GM12878 (cell line): ENCODE data around the gene ELK4. TPM values are rescaled to one million over a fixed set of nuclear protein-coding genes. Genes with fewer than 3 reads are reported as not detected.

Experiments
- CHD4 ChIP-seq: fragments of 200-600 bp; sonication (generic); IDR thresholded peaks from 2 replicates; pipeline ENCODE4 v1.6.1; 2016; ENCODE audit warnings: mild to moderate bottlenecking
- FOS ChIP-seq: IDR thresholded peaks from 3 replicates; pipeline ENCODE4 v1.6.1; 2011; ENCODE audit warnings: borderline replicate concordance; ENCODE audit not compliant: insufficient read length; ENCODE audit errors: extremely low read depth
- HDGF ChIP-seq: fragments of 450-650 bp; IDR thresholded peaks from 2 replicates; pipeline ENCODE4 v1.6.1; 2016; ENCODE audit warnings: antibody characterized with exemption
- KDM1A ChIP-seq: fragments of 200-600 bp; sonication (generic); IDR thresholded peaks from 2 replicates; pipeline ENCODE4 v1.6.1; 2016; ENCODE audit warnings: borderline replicate concordance
- MEF2B ChIP-seq: fragments of 450-650 bp; IDR thresholded peaks from 2 replicates; pipeline ENCODE4 v1.6.1; 2018; ENCODE audit warnings: mild to moderate bottlenecking, moderate library complexity; ENCODE audit not compliant: partially characterized antibody, poor library complexity, severe bottlenecking
- PML ChIP-seq: IDR thresholded peaks from 2 replicates; pipeline ENCODE4 v1.6.1; 2012; ENCODE audit warnings: low read length, inconsistent platforms
- SMARCA5 ChIP-seq: fragments of 450-650 bp; IDR thresholded peaks from 2 replicates; pipeline ENCODE4 v1.6.1; 2017; ENCODE audit warnings: mild to moderate bottlenecking
- TARDBP ChIP-seq: IDR thresholded peaks from 2 replicates; pipeline ENCODE4 v1.6.1; 2016; ENCODE audit warnings: borderline replicate concordance
- ZNF274 ChIP-seq: IDR thresholded peaks from one replicate; pipeline ENCODE4 v1.8.0; 2011; ENCODE audit not compliant: insufficient read length, insufficient read depth
- ZSCAN29 ChIP-seq: fragments of 450-650 bp; IDR thresholded peaks from 2 replicates; pipeline ENCODE4 v1.6.1; 2017; ENCODE audit warnings: mild to moderate bottlenecking, moderate library complexity
- polyA plus RNA-seq, 11 experiments: library from polyadenylated mRNA; depleted of rRNA in 4 of 11; unstranded in 6 of 11; stranded (reverse) in 5 of 11; fragments of >200 nt; fragmentation: Nextera tagmentation in 4 of 11; fragmentation: Illumina TruSeq in 1 of 11; extraction: Ambion mirVana in 4 of 11; extraction: Trizol in 1 of 11; gene quantifications; 1 replicate in 1 of 11; 2 replicates in 10 of 11; pipeline versions ENCODE4 v1.2.1 to v1.2.3, GENCODE V29; 2011 to 2016; ENCODE audit warnings: inconsistent platforms in 2 of 11, missing spikeins in 2 of 11, low read depth in 1 of 11
- total RNA-seq, 4 experiments: library from RNA; depleted of rRNA in 3 of 4; stranded (reverse); fragments of >200 nt in 3 of 4; fragmentation: Illumina TruSeq in 1 of 4; extraction: Trizol in 1 of 4; gene quantifications; 2 replicates each; pipeline versions ENCODE4 v1.2.1 to v1.2.3, GENCODE V29; 2013 to 2021
- TF ChIP-seq, protein P1 (sequence below): IDR thresholded peaks from 2 replicates; pipeline ENCODE4 v1.6.1; 2012; ENCODE audit warnings: low read length, inconsistent platforms
- TF ChIP-seq, protein P2 (sequence below): fragments of 450-650 bp; IDR thresholded peaks from 2 replicates; pipeline ENCODE4 v1.6.1; 2018; ENCODE audit warnings: mild to moderate bottlenecking, low read depth, moderate library complexity; ENCODE audit not compliant: partially characterized antibody
- TF ChIP-seq, protein P3 (sequence below): fragments of 450-650 bp; IDR thresholded peaks from 2 replicates; pipeline ENCODE4 v1.6.1; 2018; ENCODE audit warnings: borderline replicate concordance, mild to moderate bottlenecking; ENCODE audit not compliant: partially characterized antibody
- TF ChIP-seq, protein P4 (sequence below): fragments of 450-650 bp; formaldehyde crosslinking; IDR thresholded peaks from 2 replicates; pipeline ENCODE4 v1.5.0; 2022; ENCODE audit warnings: mild to moderate bottlenecking, missing genetic modification characterization
- TF ChIP-seq, protein P5 (sequence below): IDR thresholded peaks from 2 replicates; pipeline ENCODE4 v1.6.1; 2011; ENCODE audit warnings: mild to moderate bottlenecking, low read depth, low read length, moderate library complexity; ENCODE audit not compliant: insufficient replicate concordance
- TF ChIP-seq, protein P6 (sequence below): fragments of 150-350 bp; IDR thresholded peaks from 2 replicates; pipeline ENCODE4 v1.6.1; 2014; ENCODE audit warnings: mild to moderate bottlenecking, low read depth, low read length

Gene ELK4
- total and polyA plus RNA-seq, 10 of the 15 experiments (the other 5 are each of a cell fraction or from before 2014, with no cell fraction given), result 5.2 to 71.5 (median 18.5) TPM

DNA sequence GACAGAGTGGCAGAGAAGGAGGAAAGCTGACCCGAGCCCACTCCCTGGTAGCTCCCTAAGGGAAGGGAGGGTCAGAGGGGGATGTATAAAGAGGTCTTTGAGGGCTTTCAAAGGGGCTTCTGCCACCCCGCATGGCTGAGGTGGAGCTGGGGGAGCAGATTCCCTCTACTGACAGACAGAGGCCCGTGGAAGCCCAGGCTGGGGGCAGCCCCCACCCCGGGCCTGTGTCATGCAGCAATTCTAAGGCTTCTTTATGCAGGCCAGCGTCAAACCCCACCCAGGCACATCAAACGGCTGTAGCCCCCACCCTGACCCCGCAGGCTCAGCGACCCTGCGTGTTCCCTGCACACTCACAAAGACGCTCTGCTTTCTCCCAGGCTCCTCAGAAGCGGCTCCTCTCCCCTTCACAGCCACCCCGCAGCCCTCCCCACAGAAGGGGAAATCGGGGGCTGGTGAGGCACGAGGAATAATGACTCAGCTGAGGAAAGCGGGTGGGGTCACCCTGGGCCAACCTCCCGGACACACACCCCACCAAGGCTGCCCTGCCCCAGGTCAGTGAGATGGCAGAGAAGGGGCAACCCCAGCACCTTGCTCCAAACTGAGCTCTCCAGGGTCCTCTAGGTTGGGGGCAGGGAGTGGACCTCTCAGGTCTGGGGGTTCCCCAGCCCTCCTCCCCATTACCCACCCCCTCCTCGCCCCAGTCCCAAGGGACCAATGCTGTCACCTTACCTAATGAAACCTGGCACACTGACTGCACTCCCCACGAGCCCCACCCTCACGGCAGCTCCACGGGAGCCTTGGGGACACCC, 37.7 kb upstream of the ELK4 start (continued):
- TF ChIP-seq, protein P1, sequence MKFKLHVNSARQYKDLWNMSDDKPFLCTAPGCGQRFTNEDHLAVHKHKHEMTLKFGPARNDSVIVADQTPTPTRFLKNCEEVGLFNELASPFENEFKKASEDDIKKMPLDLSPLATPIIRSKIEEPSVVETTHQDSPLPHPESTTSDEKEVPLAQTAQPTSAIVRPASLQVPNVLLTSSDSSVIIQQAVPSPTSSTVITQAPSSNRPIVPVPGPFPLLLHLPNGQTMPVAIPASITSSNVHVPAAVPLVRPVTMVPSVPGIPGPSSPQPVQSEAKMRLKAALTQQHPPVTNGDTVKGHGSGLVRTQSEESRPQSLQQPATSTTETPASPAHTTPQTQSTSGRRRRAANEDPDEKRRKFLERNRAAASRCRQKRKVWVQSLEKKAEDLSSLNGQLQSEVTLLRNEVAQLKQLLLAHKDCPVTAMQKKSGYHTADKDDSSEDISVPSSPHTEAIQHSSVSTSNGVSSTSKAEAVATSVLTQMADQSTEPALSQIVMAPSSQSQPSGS, result no peak
- TF ChIP-seq, protein P2, sequence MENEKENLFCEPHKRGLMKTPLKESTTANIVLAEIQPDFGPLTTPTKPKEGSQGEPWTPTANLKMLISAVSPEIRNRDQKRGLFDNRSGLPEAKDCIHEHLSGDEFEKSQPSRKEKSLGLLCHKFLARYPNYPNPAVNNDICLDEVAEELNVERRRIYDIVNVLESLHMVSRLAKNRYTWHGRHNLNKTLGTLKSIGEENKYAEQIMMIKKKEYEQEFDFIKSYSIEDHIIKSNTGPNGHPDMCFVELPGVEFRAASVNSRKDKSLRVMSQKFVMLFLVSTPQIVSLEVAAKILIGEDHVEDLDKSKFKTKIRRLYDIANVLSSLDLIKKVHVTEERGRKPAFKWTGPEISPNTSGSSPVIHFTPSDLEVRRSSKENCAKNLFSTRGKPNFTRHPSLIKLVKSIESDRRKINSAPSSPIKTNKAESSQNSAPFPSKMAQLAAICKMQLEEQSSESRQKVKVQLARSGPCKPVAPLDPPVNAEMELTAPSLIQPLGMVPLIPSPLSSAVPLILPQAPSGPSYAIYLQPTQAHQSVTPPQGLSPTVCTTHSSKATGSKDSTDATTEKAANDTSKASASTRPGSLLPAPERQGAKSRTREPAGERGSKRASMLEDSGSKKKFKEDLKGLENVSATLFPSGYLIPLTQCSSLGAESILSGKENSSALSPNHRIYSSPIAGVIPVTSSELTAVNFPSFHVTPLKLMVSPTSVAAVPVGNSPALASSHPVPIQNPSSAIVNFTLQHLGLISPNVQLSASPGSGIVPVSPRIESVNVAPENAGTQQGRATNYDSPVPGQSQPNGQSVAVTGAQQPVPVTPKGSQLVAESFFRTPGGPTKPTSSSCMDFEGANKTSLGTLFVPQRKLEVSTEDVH, result no peak
- TF ChIP-seq CHD4 (no peak), ZSCAN29 (no peak), SMARCA5 (no peak), PML (no peak), FOS (no peak), MEF2B (peak; percentile 97), HDGF (no peak), TARDBP (no peak), ZNF274 (no peak), KDM1A (no peak)
- TF ChIP-seq, protein P3, sequence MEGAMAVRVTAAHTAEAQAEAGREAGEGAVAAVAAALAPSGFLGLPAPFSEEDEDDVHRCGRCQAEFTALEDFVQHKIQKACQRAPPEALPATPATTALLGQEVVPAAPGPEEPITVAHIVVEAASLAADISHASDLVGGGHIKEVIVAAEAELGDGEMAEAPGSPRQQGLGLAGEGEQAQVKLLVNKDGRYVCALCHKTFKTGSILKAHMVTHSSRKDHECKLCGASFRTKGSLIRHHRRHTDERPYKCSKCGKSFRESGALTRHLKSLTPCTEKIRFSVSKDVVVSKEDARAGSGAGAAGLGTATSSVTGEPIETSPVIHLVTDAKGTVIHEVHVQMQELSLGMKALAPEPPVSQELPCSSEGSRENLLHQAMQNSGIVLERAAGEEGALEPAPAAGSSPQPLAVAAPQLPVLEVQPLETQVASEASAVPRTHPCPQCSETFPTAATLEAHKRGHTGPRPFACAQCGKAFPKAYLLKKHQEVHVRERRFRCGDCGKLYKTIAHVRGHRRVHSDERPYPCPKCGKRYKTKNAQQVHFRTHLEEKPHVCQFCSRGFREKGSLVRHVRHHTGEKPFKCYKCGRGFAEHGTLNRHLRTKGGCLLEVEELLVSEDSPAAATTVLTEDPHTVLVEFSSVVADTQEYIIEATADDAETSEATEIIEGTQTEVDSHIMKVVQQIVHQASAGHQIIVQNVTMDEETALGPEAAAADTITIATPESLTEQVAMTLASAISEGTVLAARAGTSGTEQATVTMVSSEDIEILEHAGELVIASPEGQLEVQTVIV, result no peak
- TF ChIP-seq, protein P4, sequence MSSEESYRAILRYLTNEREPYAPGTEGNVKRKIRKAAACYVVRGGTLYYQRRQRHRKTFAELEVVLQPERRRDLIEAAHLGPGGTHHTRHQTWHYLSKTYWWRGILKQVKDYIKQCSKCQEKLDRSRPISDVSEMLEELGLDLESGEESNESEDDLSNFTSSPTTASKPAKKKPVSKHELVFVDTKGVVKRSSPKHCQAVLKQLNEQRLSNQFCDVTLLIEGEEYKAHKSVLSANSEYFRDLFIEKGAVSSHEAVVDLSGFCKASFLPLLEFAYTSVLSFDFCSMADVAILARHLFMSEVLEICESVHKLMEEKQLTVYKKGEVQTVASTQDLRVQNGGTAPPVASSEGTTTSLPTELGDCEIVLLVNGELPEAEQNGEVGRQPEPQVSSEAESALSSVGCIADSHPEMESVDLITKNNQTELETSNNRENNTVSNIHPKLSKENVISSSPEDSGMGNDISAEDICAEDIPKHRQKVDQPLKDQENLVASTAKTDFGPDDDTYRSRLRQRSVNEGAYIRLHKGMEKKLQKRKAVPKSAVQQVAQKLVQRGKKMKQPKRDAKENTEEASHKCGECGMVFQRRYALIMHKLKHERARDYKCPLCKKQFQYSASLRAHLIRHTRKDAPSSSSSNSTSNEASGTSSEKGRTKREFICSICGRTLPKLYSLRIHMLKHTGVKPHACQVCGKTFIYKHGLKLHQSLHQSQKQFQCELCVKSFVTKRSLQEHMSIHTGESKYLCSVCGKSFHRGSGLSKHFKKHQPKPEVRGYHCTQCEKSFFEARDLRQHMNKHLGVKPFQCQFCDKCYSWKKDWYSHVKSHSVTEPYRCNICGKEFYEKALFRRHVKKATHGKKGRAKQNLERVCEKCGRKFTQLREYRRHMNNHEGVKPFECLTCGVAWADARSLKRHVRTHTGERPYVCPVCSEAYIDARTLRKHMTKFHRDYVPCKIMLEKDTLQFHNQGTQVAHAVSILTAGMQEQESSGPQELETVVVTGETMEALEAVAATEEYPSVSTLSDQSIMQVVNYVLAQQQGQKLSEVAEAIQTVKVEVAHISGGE (CRISPR knock-in tag), result no peak
- TF ChIP-seq, protein P5, sequence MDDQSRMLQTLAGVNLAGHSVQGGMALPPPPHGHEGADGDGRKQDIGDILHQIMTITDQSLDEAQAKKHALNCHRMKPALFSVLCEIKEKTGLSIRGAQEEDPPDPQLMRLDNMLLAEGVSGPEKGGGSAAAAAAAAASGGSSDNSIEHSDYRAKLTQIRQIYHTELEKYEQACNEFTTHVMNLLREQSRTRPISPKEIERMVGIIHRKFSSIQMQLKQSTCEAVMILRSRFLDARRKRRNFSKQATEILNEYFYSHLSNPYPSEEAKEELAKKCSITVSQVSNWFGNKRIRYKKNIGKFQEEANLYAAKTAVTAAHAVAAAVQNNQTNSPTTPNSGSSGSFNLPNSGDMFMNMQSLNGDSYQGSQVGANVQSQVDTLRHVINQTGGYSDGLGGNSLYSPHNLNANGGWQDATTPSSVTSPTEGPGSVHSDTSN, result no peak
- TF ChIP-seq, protein P6, sequence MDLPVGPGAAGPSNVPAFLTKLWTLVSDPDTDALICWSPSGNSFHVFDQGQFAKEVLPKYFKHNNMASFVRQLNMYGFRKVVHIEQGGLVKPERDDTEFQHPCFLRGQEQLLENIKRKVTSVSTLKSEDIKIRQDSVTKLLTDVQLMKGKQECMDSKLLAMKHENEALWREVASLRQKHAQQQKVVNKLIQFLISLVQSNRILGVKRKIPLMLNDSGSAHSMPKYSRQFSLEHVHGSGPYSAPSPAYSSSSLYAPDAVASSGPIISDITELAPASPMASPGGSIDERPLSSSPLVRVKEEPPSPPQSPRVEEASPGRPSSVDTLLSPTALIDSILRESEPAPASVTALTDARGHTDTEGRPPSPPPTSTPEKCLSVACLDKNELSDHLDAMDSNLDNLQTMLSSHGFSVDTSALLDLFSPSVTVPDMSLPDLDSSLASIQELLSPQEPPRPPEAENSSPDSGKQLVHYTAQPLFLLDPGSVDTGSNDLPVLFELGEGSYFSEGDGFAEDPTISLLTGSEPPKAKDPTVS, result no peak
